Measurements from ENCODE around the gene AIFM3. TPM values are rescaled to one million over a fixed set of nuclear protein-coding genes. Genes with fewer than 3 reads are reported as not detected.

The AIFM3 gene
- total and polyA plus RNA-seq, 2 of the 13 experiments (the other 11 are each of a cell fraction or from before 2014, with no cell fraction given): 9.0 to 15.3 TPM

- Histone ChIP-seq H3K4me1 (ENCODE audit: insufficient read depth, low read length) (peaks cover 46% of the 10 kb centered on the region), H4K20me1 (ENCODE audit: insufficient read depth, low read length) (no peaks in the 10 kb centered on the region), H3K79me2 (ENCODE audit: insufficient read depth, low read length) (no peaks in the 10 kb centered on the region), H3K27ac (ENCODE audit: extremely low read length, insufficient read depth, low read length) (no peak overlapping the region), H2AFZ (ENCODE audit: low read length) (no peak overlapping the region), H3K9ac (ENCODE audit: insufficient read depth, low read depth, low read length) (no peak overlapping the region), H3K9me3 (ENCODE audit: low read length) (no peaks in the 10 kb centered on the region), H3K4me2 (ENCODE audit: low read depth, low read length) (no peak overlapping the region), H3K27me3 (ENCODE audit: control insufficient read depth in 1 of 2, insufficient read depth in 2 of 2, low read length in 2 of 2) (peaks cover 0 to 9% of the 10 kb centered on the region in 2 experiments; a peak in 1 of 5 replicates), H3K36me3 (replicated peaks in 1 of 2; ENCODE audit: control insufficient read depth in 1 of 2, insufficient read depth in 2 of 2, low read length in 2 of 2) (no peaks in the 10 kb centered on the region), H3K4me3 (replicated peaks in 1 of 3; ENCODE audit: insufficient read depth in 1 of 3, low read depth in 2 of 3, low read length in 3 of 3) (peak overlapping the region in 1 of 3 experiments; percentile 67; a peak in 1 of 6 replicates)
- intact Hi-C loops (cut with micrococcal nuclease; ENCODE audit: unreplicated experiment) (no loop called here), in situ Hi-C loops (cut with HindIII; ENCODE audit: extremely low pct_ligation_motif_present, low pct_unique_long_range_greater_than_20kb) (no loop called here)
- no peak for ATAC-seq
- POLR2A ChIA-PET: interaction anchor here (1.3 to 1.7 kb wide), 2 partner anchors 11 to 63 kb away, joined by 5 to 9 read pairs; partner anchors contain the start of gene THAP7
- 65% methylated on average over 19 of the region's 24 CpGs for WGBS (ENCODE audit: low lambda C conversion rate)
- CTCF ChIA-PET (ENCODE audit: low intra/inter-chr PET ratio, low total read pairs): no interaction called here
- FAIRE-seq: no peak
- no TSS peak for BruUV-seq (replicated peaks)
- no peak for TF ChIP-seq ZNF407 (CRISPR knock-in tag; IDR thresholded peaks at IDR 0.05; ENCODE audit: not compliant biosample characterization)
- TF ChIP-seq ZNF503 (CRISPR knock-in tag; IDR thresholded peaks at IDR 0.05): no peak
- DNase-seq (ENCODE audit: low spot score): no peak
Measured at GRCh38 chr22:21013657-21014201, 46.7 kb downstream of the AIFM3 start.
